H1 (cell line): ENCODE data around the gene ADCY2. TPM values are rescaled to one million over a fixed set of nuclear protein-coding genes. Genes with fewer than 3 reads are reported as not detected.

ENCODE experiments used
- CTCF ChIA-PET: fragments of 300-600 bp; sonication (Branson Sonifier 250); formaldehyde crosslinking; loops from one replicate; lab custom pipeline; 2021; ENCODE audit not compliant: partially characterized antibody; lab: Charles Lee
- POLR2A ChIA-PET: fragments of 300-600 bp; sonication (Branson Sonifier 250); formaldehyde crosslinking; loops from one replicate; lab custom pipeline; 2021; ENCODE audit warnings: inconsistent platforms; ENCODE audit not compliant: partially characterized antibody; lab: Charles Lee
- DNase-seq, 2 experiments: peaks; one replicate each; pipeline versions ENCODE4 v3.0.0 to v3.0.0-alpha.2; 2010 to 2022; ENCODE audit warnings: low spot score in 2 of 2, low read depth in 1 of 2, mixed read lengths in 1 of 2
- FAIRE-seq: peaks from 2 replicates; lab custom pipeline; 2011; peaks lifted over from hg19 to GRCh38; lab: Jason Lieb, UNC
- H2AFZ ChIP-seq: 2 replicates; pipeline ENCODE4 v1.8.1; 2012; ENCODE audit warnings: low read length, inconsistent platforms
- H2AK5ac ChIP-seq: 2 replicates; pipeline ENCODE4 v1.6.1; 2013; ENCODE audit warnings: low read depth, low read length
- H2BK120ac ChIP-seq: replicated peaks from 2 replicates; pipeline ENCODE3; 2013; ENCODE audit warnings: low read depth, low read length, inconsistent platforms
- H2BK12ac ChIP-seq: 2 replicates; pipeline ENCODE4 v1.6.1; 2013; ENCODE audit warnings: low read depth, low read length
- H2BK15ac ChIP-seq: 2 replicates; pipeline ENCODE4 v1.6.1; 2013; ENCODE audit warnings: low read length
- H2BK20ac ChIP-seq: 2 replicates; pipeline ENCODE4 v1.6.1; 2013; ENCODE audit warnings: low read length
- H2BK5ac ChIP-seq: 2 replicates; pipeline ENCODE4 v1.6.1; 2013; ENCODE audit warnings: low read depth, low read length
- H3K14ac ChIP-seq: 2 replicates; pipeline ENCODE4 v1.6.1; 2013; ENCODE audit warnings: inconsistent platforms; ENCODE audit not compliant: insufficient read length
- H3K18ac ChIP-seq: 2 replicates; pipeline ENCODE4 v1.6.1; 2013; ENCODE audit warnings: low read length; ENCODE audit errors: extremely low read depth
- H3K23ac ChIP-seq: 2 replicates; pipeline ENCODE4 v1.6.1; 2013; ENCODE audit warnings: inconsistent platforms; ENCODE audit not compliant: insufficient read length
- H3K23me2 ChIP-seq: 2 replicates; pipeline ENCODE4 v1.6.1; 2013; ENCODE audit warnings: low read depth, low read length
- H3K27ac ChIP-seq: 2 replicates; pipeline ENCODE4 v1.6.1; 2011; ENCODE audit warnings: low read depth, low read length, inconsistent platforms
- H3K27me3 ChIP-seq, 4 experiments: replicated peaks in 1 of 4; 1 replicate in 1 of 4; 2 replicates in 3 of 4; pipeline versions ENCODE4 v1.6.1 to v1.8.1; 2011 to 2013; ENCODE audit warnings: low read length in 3 of 4, mild to moderate bottlenecking in 3 of 4, inconsistent platforms in 2 of 4, mixed read lengths in 2 of 4, moderate library complexity in 1 of 4; ENCODE audit not compliant: control insufficient read depth in 3 of 4, insufficient read depth in 3 of 4; ENCODE audit errors: extremely low read depth in 1 of 4
- H3K36me3 ChIP-seq, 4 experiments: 2 replicates each; pipeline versions ENCODE4 v1.6.1 to v1.8.1; 2011 to 2013; ENCODE audit warnings: mild to moderate bottlenecking in 4 of 4, low read length in 3 of 4, moderate library complexity in 2 of 4, control low read depth in 1 of 4, inconsistent platforms in 1 of 4; ENCODE audit not compliant: insufficient read depth in 4 of 4, control insufficient read depth in 2 of 4
- H3K4ac ChIP-seq: replicated peaks from 2 replicates; pipeline ENCODE3; 2013; ENCODE audit warnings: low read length, low read depth, mixed read lengths, inconsistent platforms; ENCODE audit not compliant: insufficient read length
- H3K4me1 ChIP-seq, 4 experiments: replicated peaks in 1 of 4; 1 replicate in 1 of 4; 2 replicates in 3 of 4; pipeline versions ENCODE4 v1.6.1 to v1.8.1; 2011 to 2013; ENCODE audit warnings: low read length in 3 of 4, inconsistent platforms in 2 of 4, mixed read lengths in 1 of 4; ENCODE audit not compliant: insufficient read depth in 4 of 4, control insufficient read depth in 3 of 4
- H3K4me2 ChIP-seq, 2 experiments: 2 replicates each; pipeline versions ENCODE4 v1.6.1 to v1.8.1; 2011 to 2013; ENCODE audit warnings: low read depth in 2 of 2, low read length in 2 of 2, control low read depth in 1 of 2, inconsistent platforms in 1 of 2, mild to moderate bottlenecking in 1 of 2; ENCODE audit not compliant: insufficient read depth in 1 of 2
- H3K4me3 ChIP-seq, 4 experiments: fragments of 200-600, 300-600 bp in 1 of 4; sonication (generic), shearing (Covaris generic), sonication (Bioruptor Twin) in 1 of 4; 2 replicates each; pipeline versions ENCODE4 v1.5.1 to v1.8.1; 2011 to 2016; ENCODE audit warnings: low read length in 4 of 4, low read depth in 3 of 4, control low read depth in 2 of 4, inconsistent platforms in 2 of 4, mild to moderate bottlenecking in 2 of 4, mixed read lengths in 1 of 4, moderate library complexity in 1 of 4; ENCODE audit not compliant: insufficient read depth in 2 of 4; ENCODE audit errors: extremely low read depth in 1 of 4
- H3K56ac ChIP-seq: replicated peaks from 2 replicates; pipeline ENCODE3; 2013; ENCODE audit warnings: low read depth, mild to moderate bottlenecking, mixed read lengths, low read length, inconsistent platforms; ENCODE audit not compliant: insufficient read length
- H3K79me1 ChIP-seq: 2 replicates; pipeline ENCODE4 v1.6.1; 2013; ENCODE audit warnings: low read depth, low read length, control low read depth
- H3K79me2 ChIP-seq, 2 experiments: 2 replicates each; pipeline versions ENCODE4 v1.6.1 to v1.8.1; 2012 to 2013; ENCODE audit warnings: low read length in 2 of 2, mild to moderate bottlenecking in 2 of 2, inconsistent platforms in 1 of 2; ENCODE audit not compliant: insufficient read depth in 2 of 2, control insufficient read depth in 1 of 2
- H3K9ac ChIP-seq, 4 experiments: replicated peaks in 1 of 4; 1 replicate in 1 of 4; 2 replicates in 3 of 4; pipeline versions ENCODE4 v1.6.1 to v1.8.1; 2011 to 2013; ENCODE audit warnings: low read depth in 3 of 4, low read length in 3 of 4, control low read depth in 2 of 4, mild to moderate bottlenecking in 2 of 4, moderate library complexity in 2 of 4, inconsistent platforms in 1 of 4; ENCODE audit errors: extremely low read depth in 1 of 4
- H3K9me3 ChIP-seq, 2 experiments: 2 replicates each; pipeline versions ENCODE4 v1.6.1 to v1.8.1; 2012 to 2013; ENCODE audit warnings: mild to moderate bottlenecking in 2 of 2, moderate library complexity in 2 of 2, control low read depth in 1 of 2, inconsistent platforms in 1 of 2, low read depth in 1 of 2, low read length in 1 of 2, mixed read lengths in 1 of 2; ENCODE audit not compliant: insufficient read depth in 2 of 2
- H4K20me1 ChIP-seq, 2 experiments: replicated peaks in 1 of 2; 2 replicates each; pipeline versions ENCODE3 to v1.8.1; 2011 to 2013; ENCODE audit warnings: inconsistent platforms in 2 of 2, low read length in 2 of 2, mild to moderate bottlenecking in 1 of 2; ENCODE audit not compliant: insufficient read depth in 2 of 2, control insufficient read depth in 1 of 2
- H4K5ac ChIP-seq: 2 replicates; pipeline ENCODE4 v1.6.1; 2013; ENCODE audit warnings: low read length, low read depth, mixed read lengths, inconsistent platforms; ENCODE audit not compliant: insufficient read length
- H4K8ac ChIP-seq: 2 replicates; pipeline ENCODE4 v1.8.0; 2013; ENCODE audit warnings: mild to moderate bottlenecking, moderate library complexity, low read length, inconsistent platforms; ENCODE audit not compliant: insufficient read depth; ENCODE audit errors: extremely low read depth
- H4K91ac ChIP-seq: replicated peaks from 2 replicates; pipeline ENCODE3; 2013; ENCODE audit warnings: low read length, mixed read lengths, inconsistent platforms; ENCODE audit not compliant: insufficient read length
- CREB1 ChIP-seq: IDR thresholded peaks from 2 replicates; pipeline ENCODE4 v1.6.1; 2012; ENCODE audit warnings: inconsistent platforms
- HDAC2 ChIP-seq, 2 experiments: fragments of 300-600 bp in 1 of 2; sonication (generic) in 1 of 2; IDR thresholded peaks; 2 replicates each; pipeline ENCODE4 v1.6.1; 2011 to 2012; ENCODE audit warnings: low read depth in 2 of 2, low read length in 2 of 2, mild to moderate bottlenecking in 2 of 2, moderate library complexity in 2 of 2, borderline replicate concordance in 1 of 2, inconsistent platforms in 1 of 2
- JUN ChIP-seq: IDR thresholded peaks from 2 replicates; pipeline ENCODE4 v1.6.1; 2011; ENCODE audit warnings: low read depth, mild to moderate bottlenecking, improper control_type of control experiment, low read length
- JUND ChIP-seq: IDR thresholded peaks from 2 replicates; pipeline ENCODE4 v1.6.1; 2011; ENCODE audit warnings: mild to moderate bottlenecking, improper control_type of control experiment, low read length
- KDM5A ChIP-seq: fragments of 200-600 bp; IDR thresholded peaks from 2 replicates; pipeline ENCODE4 v1.7.1; 2012; ENCODE audit warnings: mild to moderate bottlenecking, low read length, inconsistent platforms, mixed read lengths
- MAFK ChIP-seq: IDR thresholded peaks from 2 replicates; pipeline ENCODE4 v1.6.1; 2012; ENCODE audit warnings: low read depth, mild to moderate bottlenecking, improper control_type of control experiment, low read length
- POLR2AphosphoS5 ChIP-seq: IDR thresholded peaks from 2 replicates; pipeline ENCODE4 v1.6.1; 2011; ENCODE audit warnings: low read depth, low read length
- POU5F1 ChIP-seq: IDR thresholded peaks from 2 replicates; pipeline ENCODE4 v1.6.1; 2011; ENCODE audit warnings: low read depth, mild to moderate bottlenecking, low read length, moderate library complexity
- SAP30 ChIP-seq: fragments of 300-600 bp; sonication (generic); IDR thresholded peaks from 2 replicates; pipeline ENCODE4 v1.7.1; 2012; ENCODE audit warnings: low read length, moderate library complexity, mild to moderate bottlenecking, inconsistent platforms; ENCODE audit not compliant: insufficient read depth, insufficient replicate concordance
- SIRT6 ChIP-seq: IDR thresholded peaks from one replicate; pipeline ENCODE4 v1.7.1; 2012; ENCODE audit warnings: low read length, inconsistent platforms
- SP4 ChIP-seq: IDR thresholded peaks from 2 replicates; pipeline ENCODE4 v1.6.1; 2012; ENCODE audit warnings: low read length, inconsistent platforms
- TAF7 ChIP-seq: optimal IDR thresholded peaks from 2 replicates; pipeline ENCODE3; 2011; ENCODE audit warnings: low read depth, mild to moderate bottlenecking, inconsistent platforms, low read length, moderate library complexity, borderline replicate concordance
- TCF12 ChIP-seq: IDR thresholded peaks from 2 replicates; pipeline ENCODE4 v1.6.1; 2011; ENCODE audit warnings: low read depth, mild to moderate bottlenecking, low read length
- TEAD4 ChIP-seq: IDR thresholded peaks from 2 replicates; pipeline ENCODE4 v1.6.1; 2012; ENCODE audit warnings: low read depth, low read length, inconsistent platforms, mixed read lengths
- YY1 ChIP-seq: IDR thresholded peaks from 2 replicates; pipeline ENCODE4 v1.6.1; 2011; ENCODE audit warnings: low read depth, mild to moderate bottlenecking, low read length
- ZNF274 ChIP-seq: IDR thresholded peaks from 2 replicates; pipeline ENCODE4 v1.7.0; 2012; ENCODE audit warnings: low read length, borderline replicate concordance; ENCODE audit errors: extremely low read depth
- WGBS, 2 experiments: shearing (Covaris generic) in 1 of 2; methylation state at CpG; one replicate each; pipeline versions ENCODE4 v1.1.6 to v1.1.7; 2013 to 2015; ENCODE audit warnings: low lambda C conversion rate in 2 of 2, mixed read lengths in 2 of 2, inconsistent platforms in 1 of 2, low coverage in 1 of 2, missing lambda C conversion rate in 1 of 2; ENCODE audit not compliant: insufficient replicate concordance in 2 of 2, insufficient coverage in 1 of 2, insufficient read length in 1 of 2; ENCODE audit errors: extremely low coverage in 1 of 2, missing lambda C conversion rate in 1 of 2; 5-methylcytosine and 5-hydroxymethylcytosine counted together
- polyA plus RNA-seq, 7 experiments: library from polyadenylated mRNA; depleted of rRNA in 3 of 7; stranded (reverse) in 5 of 7; unstranded in 2 of 7; fragments of >200 nt in 5 of 7; fragments of 200-250 nt in 2 of 7; gene quantifications; 1 replicate in 5 of 7; 2 replicates in 1 of 7; 4 replicates in 1 of 7; pipeline versions ENCODE4 v1.2.1 to v1.2.3, GENCODE V29; 2011 to 2013; ENCODE audit warnings: missing spikeins in 2 of 7, mixed read lengths in 2 of 7
- total RNA-seq: library from RNA; stranded (reverse); fragmentation: NEBNext Ultra II Directional; extraction: Animal tissue kit (Norgen Biotek cat#: 25700); gene quantifications from 2 replicates; pipeline ENCODE4 v1.2.1, GENCODE V29; 2021

The ADCY2 gene
- total and polyA plus RNA-seq, 2 of the 8 experiments (the other 6 are each of a cell fraction or from before 2014, with no cell fraction given): 35.8 to 122 TPM

GRCh38 chr5:7415123-7415522 is 19.2 kb downstream of the ADCY2 start:
- TF ChIP-seq SAP30: no peak
- no peak for TF ChIP-seq CREB1
- TF ChIP-seq TEAD4: no peak
- no peak for TF ChIP-seq POLR2AphosphoS5
- TF ChIP-seq SIRT6: no peak
- TF ChIP-seq HDAC2 (IDR thresholded peaks at IDR 0.05; ENCODE audit: borderline replicate concordance in 1 of 2, low read depth in 2 of 2, low read length in 2 of 2): no peak
- no peak for TF ChIP-seq YY1
- no peak for TF ChIP-seq TCF12
- TF ChIP-seq KDM5A: no peak
- no peak for TF ChIP-seq JUND
- no peak for TF ChIP-seq MAFK
- no peak for TF ChIP-seq JUN
- TF ChIP-seq POU5F1: no peak
- no peak for TF ChIP-seq TAF7
- no peak for TF ChIP-seq ZNF274
- TF ChIP-seq SP4: no peak
- TF ChIP-seq, all 59 proteins: peak for 0
- Histone ChIP-seq H3K4me1 (peaks cover 10 to 28% (median 16%) of the 10 kb centered on the region in 4 experiments), H2BK12ac (no peak overlapping the region), H3K4ac (no peak overlapping the region), H2BK15ac (no peak overlapping the region), H3K27ac (no peak overlapping the region), H3K14ac (no peak overlapping the region), H2BK120ac (no peak overlapping the region), H3K79me2 (peaks cover 0 to 62% of the 10 kb centered on the region in 2 experiments; a peak in 2 of 4 replicates), H3K27me3 (no peaks in the 10 kb centered on the region), H4K20me1 (peaks cover 3 to 5% of the 10 kb centered on the region in 2 experiments), H3K23ac (no peak overlapping the region), H3K36me3 (peaks cover 0 to 20% (median 9%) of the 10 kb centered on the region in 4 experiments; a peak in 6 of 8 replicates), H3K18ac (no peak overlapping the region), H2BK20ac (no peak overlapping the region), H4K8ac (no peak overlapping the region), H3K79me1 (peaks cover 10% of the 10 kb centered on the region), H3K4me3 (no peak overlapping the region), H3K9ac (no peak overlapping the region), H2AK5ac (no peak overlapping the region), H4K91ac (no peak overlapping the region), H3K4me2 (no peak overlapping the region), H3K9me3 (no peaks in the 10 kb centered on the region), H4K5ac (no peak overlapping the region), H3K23me2 (no peaks in the 10 kb centered on the region), H2BK5ac (no peak overlapping the region), H3K56ac (no peak overlapping the region), H2AFZ (no peak overlapping the region)
- 94% methylated on average over 7 of the region's 7 CpGs; no CpG with 5 or more reads in 1 of the 2 experiments for WGBS, 2 experiments
- ChIA-PET POLR2A (interaction anchor here (0.5 to 2.3 kb wide), 4 partner anchors 10 to 46 kb away, joined by 3 to 8 read pairs (median 3); no protein-coding TSS in a partner anchor), CTCF (interaction anchor here (0.6 to 1.1 kb wide), 3 partner anchors 142 to 331 kb away, joined by 3 read pairs; no protein-coding TSS in a partner anchor)
- FAIRE-seq (no peak), DNase-seq (no peak)
